TTC549 (cell line): ENCODE data around the gene SFXN5.

Experiments
- FAIRE-seq: peaks from 2 replicates; lab custom pipeline; 2012; peaks lifted over from hg19 to GRCh38; lab: Jason Lieb, UNC

SFXN5 gene

GRCh38 chr2:72975017-72975416 is 96.5 kb downstream of the SFXN5 start:
- no peak for FAIRE-seq

DNA sequence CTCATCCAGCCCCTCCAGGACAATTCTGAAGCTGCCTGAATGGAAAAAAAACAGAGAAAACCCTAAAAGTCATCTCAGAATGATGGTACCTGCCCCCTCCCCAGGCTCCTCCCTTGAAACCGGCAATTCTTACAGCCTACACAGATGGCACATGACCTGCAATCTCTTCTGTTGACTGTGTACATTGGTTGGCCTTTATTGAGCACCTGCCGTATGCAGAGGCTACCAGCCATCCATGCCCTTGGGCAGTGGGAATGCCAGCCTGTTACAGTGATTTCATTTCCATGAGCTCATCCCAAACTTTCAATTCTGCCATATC is 97.1 kb downstream of the SFXN5 start:
- no peak for FAIRE-seq

DNA sequence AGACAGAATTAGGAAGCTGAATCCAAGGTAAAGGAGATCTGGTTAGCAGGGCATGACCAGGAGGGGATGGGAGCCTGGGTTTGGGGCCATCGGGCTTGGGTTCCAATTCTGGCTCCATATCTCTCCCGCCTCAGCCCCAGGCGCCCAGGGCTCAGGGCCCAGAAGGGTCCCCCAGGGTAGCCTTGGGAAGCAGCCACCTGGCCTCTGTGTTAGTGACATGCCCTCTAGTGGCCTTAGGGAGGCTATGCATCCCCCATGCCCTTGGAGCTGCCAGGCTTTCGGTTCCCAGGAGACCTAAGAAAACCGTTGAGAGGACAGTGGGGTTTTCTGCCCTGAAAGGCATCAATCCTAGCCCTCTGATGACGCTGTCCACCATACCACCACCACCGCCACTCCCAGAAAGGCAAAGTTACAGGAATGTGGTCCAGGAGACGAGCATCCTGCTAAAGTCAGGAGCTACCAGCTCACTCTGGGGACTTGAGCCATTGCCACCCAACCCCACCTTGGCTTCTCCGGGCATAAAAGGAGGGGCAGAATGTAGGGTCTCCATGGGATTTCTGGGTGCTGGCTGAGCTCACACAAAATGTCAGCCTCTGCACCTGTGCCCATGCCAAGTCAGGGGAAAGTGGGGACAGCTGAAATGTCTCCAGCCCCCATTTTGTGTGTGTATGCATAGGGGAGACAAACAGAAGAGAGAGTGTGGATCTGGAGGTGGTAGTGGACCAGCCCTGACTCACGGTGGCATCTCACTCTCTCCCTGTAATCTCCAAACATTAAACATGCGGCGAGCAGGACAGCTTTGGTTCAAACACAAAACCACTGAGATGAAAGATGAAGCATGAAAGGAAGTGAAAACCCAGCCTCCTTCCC is 97.7 kb downstream of the SFXN5 start:
- no peak for FAIRE-seq

DNA sequence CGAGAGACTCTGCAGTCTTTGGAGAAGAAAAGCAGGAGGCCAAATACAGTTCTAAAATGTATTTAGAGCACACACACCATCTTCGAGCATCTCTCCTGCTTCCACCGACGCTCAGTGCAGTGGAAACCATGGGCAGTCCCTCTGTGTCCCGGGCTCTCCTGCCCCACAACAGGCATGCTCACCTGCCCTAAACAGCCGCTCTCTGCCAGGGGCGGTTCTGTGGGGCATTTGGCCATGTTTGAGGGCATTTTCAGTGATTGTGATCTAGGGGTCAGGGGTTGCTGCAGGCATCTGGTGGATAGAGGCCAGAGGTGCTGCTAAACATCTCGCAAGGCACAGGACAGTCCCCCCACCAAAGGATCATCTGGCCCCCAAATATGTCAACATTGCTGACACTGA is 98.4 kb downstream of the SFXN5 start:
- FAIRE-seq = no peak

- no peak for FAIRE-seq
These were observed 99.0 kb downstream of the SFXN5 start for GRCh38 chr2:72972352-72973136.

GRCh38 chr2:72971036-72971435 is 100.5 kb downstream of the SFXN5 start:
- FAIRE-seq = no peak

DNA sequence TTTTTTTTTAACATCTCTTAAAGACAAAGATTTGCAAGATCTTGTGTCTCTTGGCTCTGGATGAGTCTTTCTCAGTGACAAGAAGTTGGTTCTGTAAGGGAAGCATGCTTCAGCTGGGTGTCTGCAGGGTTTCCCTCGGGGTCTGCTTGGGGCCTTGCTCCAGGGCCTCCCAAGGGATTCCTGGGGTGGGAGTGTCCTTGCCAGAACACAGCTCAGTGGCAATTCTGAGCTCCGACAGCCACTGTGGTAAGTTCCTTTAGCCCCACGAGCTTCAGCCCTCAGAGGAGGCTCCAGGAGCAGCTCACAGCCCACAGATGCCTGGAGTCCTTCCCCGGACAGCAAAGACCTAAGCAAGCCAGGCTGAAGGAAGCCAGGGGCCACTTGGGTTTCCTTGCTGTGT is 101.8 kb downstream of the SFXN5 start:
- FAIRE-seq = no peak

DNA sequence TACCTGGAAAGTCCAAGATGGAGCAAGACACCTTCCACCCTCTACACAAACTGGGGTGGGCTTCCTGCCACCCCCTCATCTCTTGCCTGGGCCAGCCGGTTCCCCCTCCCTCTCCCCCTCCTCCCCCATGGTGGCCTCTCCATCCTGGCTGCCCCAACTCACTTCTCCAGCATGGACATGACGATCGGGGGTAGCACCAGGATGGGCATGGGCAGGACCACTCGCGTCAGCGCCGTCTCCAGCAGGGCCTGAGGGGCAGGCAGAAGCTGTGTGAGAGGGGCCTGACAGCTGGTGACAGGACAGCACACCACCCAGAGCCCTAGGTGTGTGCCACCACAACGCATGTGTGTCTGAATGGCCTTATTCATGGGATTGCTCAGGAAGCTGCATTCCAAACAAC is 103.2 kb downstream of the SFXN5 start:
- FAIRE-seq = no peak

DNA sequence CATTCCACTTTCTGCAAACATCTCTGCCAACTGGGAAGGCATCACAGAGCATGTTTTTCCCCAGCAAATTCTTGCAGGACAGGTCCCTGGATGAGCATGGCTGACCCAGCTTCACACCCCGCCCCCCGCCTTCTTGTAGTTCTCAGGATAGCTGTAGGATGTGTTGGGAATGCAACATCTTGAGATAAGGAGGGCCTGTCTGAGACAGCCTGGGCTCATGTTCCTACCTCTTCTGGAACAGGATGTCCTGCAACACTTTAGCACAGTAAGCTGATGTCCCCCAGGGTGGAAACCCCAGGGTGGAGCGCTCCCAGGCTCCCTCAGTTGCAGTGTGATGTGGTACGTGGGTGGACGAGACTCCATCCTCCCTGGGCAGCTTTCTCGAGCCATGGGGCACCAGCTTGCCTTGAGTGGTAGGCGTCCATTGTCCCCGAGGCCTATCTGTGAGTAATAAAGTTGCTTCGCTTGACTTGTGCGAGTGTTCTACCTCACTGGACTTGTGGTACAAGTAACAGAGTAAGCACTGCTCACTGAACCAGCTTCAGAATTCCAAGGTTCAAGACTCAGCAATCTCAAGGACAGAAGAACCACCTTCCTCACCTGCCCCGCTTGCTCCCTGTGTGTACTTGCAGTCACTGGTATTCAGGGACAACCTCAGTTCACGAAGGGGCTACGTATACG is 105.6 kb downstream of the SFXN5 start:
- no peak for FAIRE-seq

GRCh38 chr2:72965016-72965415 is 106.5 kb downstream of the SFXN5 start:
- FAIRE-seq = no peak

- no peak for FAIRE-seq
These were observed 107.4 kb downstream of the SFXN5 start for GRCh38 chr2:72964146-72964525.

DNA sequence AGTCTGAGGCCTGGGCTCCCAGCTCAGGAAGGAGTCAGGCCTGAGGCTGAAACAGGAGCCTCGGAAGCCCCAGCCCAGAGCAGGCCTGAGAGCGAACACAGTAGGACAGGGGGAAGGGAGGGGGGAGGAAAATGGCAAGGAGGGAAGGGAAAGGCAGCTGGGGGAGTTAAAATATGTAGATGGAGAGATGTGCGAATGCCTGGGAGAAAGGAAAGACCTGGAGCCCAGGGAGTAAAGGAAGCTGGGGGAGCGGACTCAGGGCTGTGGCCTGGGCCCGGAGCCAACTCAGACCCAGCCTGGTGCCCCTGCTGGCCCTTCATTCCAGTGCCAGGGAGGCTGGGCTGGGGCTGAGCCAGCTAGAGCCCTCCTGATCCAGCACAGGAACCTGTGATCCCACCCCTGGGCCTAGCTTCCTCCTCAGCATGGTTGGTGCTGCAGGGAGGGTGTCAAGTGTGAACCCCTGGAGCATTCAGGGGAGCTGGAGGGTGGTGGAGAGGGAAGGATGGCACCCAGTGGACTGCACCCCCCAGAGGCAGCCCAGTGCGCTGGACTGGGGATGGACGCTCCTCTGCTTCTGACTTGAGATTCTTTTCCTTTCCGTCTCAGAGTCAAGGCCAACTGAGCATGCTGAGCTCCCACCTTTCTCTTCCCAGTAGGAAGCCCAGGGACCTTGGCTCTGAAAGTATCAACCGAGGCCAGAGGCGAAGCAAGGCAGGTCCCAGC is 107.9 kb downstream of the SFXN5 start:
- no peak for FAIRE-seq

DNA sequence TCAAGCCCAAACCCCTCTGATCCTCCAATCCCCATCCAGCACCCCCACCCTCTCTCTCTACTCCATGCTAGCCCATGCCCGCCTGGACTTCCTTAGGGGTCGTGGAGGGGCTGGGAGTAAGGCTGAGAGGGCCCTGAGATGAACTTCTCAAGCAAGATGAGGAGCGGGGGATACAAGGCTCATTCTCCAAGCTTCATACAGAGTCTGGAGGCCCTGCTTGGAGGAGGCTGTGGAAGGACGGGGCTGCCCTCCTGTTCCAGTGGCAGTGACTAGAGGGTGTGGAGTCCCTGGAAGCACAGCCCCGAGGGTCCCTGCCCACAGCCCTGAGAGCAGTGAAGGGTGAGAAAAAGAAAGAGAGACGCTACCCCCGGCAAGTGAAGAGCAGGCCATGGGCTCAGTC is 108.6 kb downstream of the SFXN5 start:
- FAIRE-seq = no peak

- no peak for FAIRE-seq
These were observed 109.6 kb downstream of the SFXN5 start for GRCh38 chr2:72961853-72962468.

GRCh38 chr2:72961036-72961720 is 110.3 kb downstream of the SFXN5 start:
- FAIRE-seq = no peak

- no peak for FAIRE-seq
These were observed 111.2 kb downstream of the SFXN5 start for GRCh38 chr2:72959995-72960981.

GRCh38 chr2:72959554-72959953 is 112.0 kb downstream of the SFXN5 start:
- no peak for FAIRE-seq

GRCh38 chr2:72958542-72959385 is 112.7 kb downstream of the SFXN5 start:
- no peak for FAIRE-seq

- no peak for FAIRE-seq
These were observed 114.6 kb downstream of the SFXN5 start for GRCh38 chr2:72956936-72957335.
